ENCODE data around the gene ARMH1. TPM values are rescaled to one million over a fixed set of nuclear protein-coding genes. Genes with fewer than 3 reads are reported as not detected.
A peak's percentile ranks its signal among the peaks of the same experiment; 100 is the strongest.

The ARMH1 gene
- total and polyA plus RNA-seq, 7 experiments from 2014 or later, result 32.8 to 205 (median 71.8) TPM

- CTCF ChIA-PET, result interaction anchor here (1.3 to 2.3 kb wide), 2 partner anchors 21 to 418 kb away, joined by 3 to 19 read pairs; no protein-coding TSS in a partner anchor
- Histone ChIP-seq H3K27ac (ENCODE audit: low read depth, low read length) (peak overlapping the region; percentile 85), H3K36me3 (ENCODE audit: control insufficient read depth in 2 of 3, insufficient read depth in 3 of 3, low read length in 3 of 3) (peaks cover 0 to 46% (median 6%) of the 10 kb centered on the region in 3 experiments), H3K4me3 (ENCODE audit: low read length) (peak overlapping the region; percentile 70), H3K4me1 (ENCODE audit: control insufficient read depth in 2 of 2, insufficient read depth in 2 of 2, low read length in 2 of 2) (peaks cover 8 to 13% of the 10 kb centered on the region in 2 donors), H3K27me3 (ENCODE audit: control insufficient read depth in 2 of 2, insufficient read depth in 2 of 2, low read length in 2 of 2) (no peaks in the 10 kb centered on the region), H3K9me3 (ENCODE audit: control insufficient read depth in 2 of 3, low read length in 3 of 3) (no peaks in the 10 kb centered on the region)
- intact Hi-C loops (cut with micrococcal nuclease), result loop anchor here (1.0 to 10.0 kb wide), 11 partner anchors 20 to 1057 kb away; partner anchors contain the start of genes ARMH1 (in 2 of the 2), CCDC163 (in 2 of the 2), ERI3 (in 2 of the 2) and MMACHC (in 2 of the 2)
- ATAC-seq, result peak; percentile 87
- Mint-ChIP-seq H3K9me3 (peaks cover 0 to 9% (median 0%) of the 10 kb centered on the region in 11 donors), H3K36me3 (peaks cover 0 to 14% (median 7%) of the 10 kb centered on the region in 5 donors), H3K4me1 (peaks cover 26 to 50% (median 39%) of the 10 kb centered on the region in 7 donors), H3K4me3 (peak overlapping the region; percentile 69 to 95 (median 90)), H3K27ac (peak overlapping the region; percentile 46 to 99 (median 97)), H3K27me3 (no peaks in the 10 kb centered on the region)
- POLR2A ChIA-PET, result interaction anchor here (0.6 to 3.7 kb wide), 25 partner anchors 8 to 1055 kb away, joined by 3 to 24 read pairs (median 5); partner anchors contain the start of genes ARMH1, BTBD19, DMAP1 and GPBP1L1
- DNase-seq, result peak; percentile 80 to 92 (median 87)
Observed at GRCh38 chr1:44631647-44632539, 42.6 kb upstream of the ARMH1 start.

DNA sequence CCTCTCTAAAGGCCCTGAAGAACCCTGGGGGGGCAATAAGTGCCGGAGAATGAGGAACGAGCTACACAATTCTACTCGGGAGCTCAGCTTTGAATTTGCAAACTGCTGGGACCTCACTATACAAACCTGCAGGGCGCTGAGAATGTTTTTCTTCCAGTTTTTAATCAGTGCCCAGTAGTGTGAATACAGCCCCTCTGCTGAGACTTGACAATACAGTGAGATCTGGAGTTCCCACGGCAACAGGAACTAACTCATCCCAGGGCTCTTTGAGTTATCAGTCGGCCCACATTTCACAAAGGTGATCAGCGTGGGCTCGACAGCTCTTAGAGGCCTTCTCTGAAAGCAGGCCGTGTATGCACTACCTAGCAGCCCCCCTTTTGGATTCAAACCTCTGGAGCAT is 41.9 kb upstream of the ARMH1 start:
- no peak for ATAC-seq
- CTCF ChIA-PET, result interaction anchor here (2.3 kb wide), 1 partner anchor 20 kb away, joined by 19 read pairs; no protein-coding TSS in a partner anchor
- H3K4me1 Mint-ChIP-seq, result peaks cover 29 to 50% (median 39%) of the 10 kb centered on the region in 7 donors

GRCh38 chr1:44634606-44635189 is 39.8 kb upstream of the ARMH1 start:
- Histone ChIP-seq H3K9me3 (ENCODE audit: control insufficient read depth in 2 of 3, low read length in 3 of 3) (no peaks in the 10 kb centered on the region), H3K27ac (ENCODE audit: low read depth, low read length) (no peak overlapping the region), H3K4me3 (ENCODE audit: low read length) (no peak overlapping the region), H3K36me3 (ENCODE audit: control insufficient read depth in 2 of 3, insufficient read depth in 3 of 3, low read length in 3 of 3) (peaks cover 8 to 72% (median 19%) of the 10 kb centered on the region in 3 experiments), H3K27me3 (ENCODE audit: control insufficient read depth in 2 of 2, insufficient read depth in 2 of 2, low read length in 2 of 2) (no peaks in the 10 kb centered on the region), H3K4me1 (ENCODE audit: control insufficient read depth in 2 of 2, insufficient read depth in 2 of 2, low read length in 2 of 2) (peaks cover 8 to 13% of the 10 kb centered on the region in 2 donors)
- CTCF ChIA-PET, result interaction anchor here (2.3 kb wide), 1 partner anchor 18 kb away, joined by 19 read pairs; no protein-coding TSS in a partner anchor
- Mint-ChIP-seq H3K4me1 (peaks cover 31 to 60% (median 44%) of the 10 kb centered on the region in 7 donors), H3K9me3 (peaks cover 0 to 9% (median 0%) of the 10 kb centered on the region in 11 donors), H3K4me3 (peak overlapping the region in 6 of 10 donors; percentile 2 to 87 (median 63)), H3K27ac (peak overlapping the region in 7 of 9 donors; percentile 9 to 95 (median 73)), H3K27me3 (no peaks in the 10 kb centered on the region), H3K36me3 (peaks cover 6 to 25% (median 15%) of the 10 kb centered on the region in 5 donors)
- DNase-seq, result no peak
- POLR2A ChIA-PET, result interaction anchor here (1.1 to 1.2 kb wide), 2 partner anchors 17 to 18 kb away, joined by 3 to 5 read pairs; no protein-coding TSS in a partner anchor
- intact Hi-C loops (cut with micrococcal nuclease), result loop anchor here (5.0 to 10.0 kb wide), 4 partner anchors 420 to 948 kb away; partner anchors contain the start of genes CCDC163 (in 1 of the 2), DMAP1 (in 1 of the 2), IPO13 (in 1 of the 2) and MMACHC (in 1 of the 2)
- ATAC-seq, result no peak

More for the DNA sequence above, 41.9 kb upstream of the ARMH1 start:
- no peaks in the 10 kb centered on the region for H3K27me3 Mint-ChIP-seq
- H3K4me3 Mint-ChIP-seq, result peak overlapping the region; percentile 69 to 95 (median 88)
- peak overlapping the region; percentile 85 for H3K27ac ChIP-seq (ENCODE audit: low read depth, low read length)
- H3K4me1 ChIP-seq (ENCODE audit: control insufficient read depth in 2 of 2, insufficient read depth in 2 of 2, low read length in 2 of 2), result peaks cover 8 to 13% of the 10 kb centered on the region in 2 donors
- no peaks in the 10 kb centered on the region for H3K27me3 ChIP-seq (ENCODE audit: control insufficient read depth in 2 of 2, insufficient read depth in 2 of 2, low read length in 2 of 2)
- peaks cover 0 to 53% (median 11%) of the 10 kb centered on the region in 3 experiments for H3K36me3 ChIP-seq (ENCODE audit: control insufficient read depth in 2 of 3, insufficient read depth in 3 of 3, low read length in 3 of 3)
- no peak for DNase-seq
- H3K4me3 ChIP-seq (ENCODE audit: low read length), result peak overlapping the region; percentile 53
- peak overlapping the region; percentile 46 to 97 (median 95) for H3K27ac Mint-ChIP-seq
- no peaks in the 10 kb centered on the region for H3K9me3 ChIP-seq (ENCODE audit: control insufficient read depth in 2 of 3, low read length in 3 of 3)
- H3K9me3 Mint-ChIP-seq, result peaks cover 0 to 9% (median 0%) of the 10 kb centered on the region in 11 donors
- peaks cover 0 to 14% (median 9%) of the 10 kb centered on the region in 5 donors for H3K36me3 Mint-ChIP-seq
- POLR2A ChIA-PET, result interaction anchor here (0.7 to 3.7 kb wide), 16 partner anchors 8 to 1054 kb away, joined by 3 to 24 read pairs (median 7); partner anchors contain the start of genes ARMH1, GPBP1L1, HECTD3 and KDM4A
- intact Hi-C loops (cut with micrococcal nuclease), result loop anchor here (1.0 to 10.0 kb wide), 10 partner anchors 20 to 1056 kb away; partner anchors contain the start of genes CCDC163 (in 2 of the 2), MMACHC (in 2 of the 2), ARMH1 (in 1 of the 2) and DMAP1 (in 1 of the 2)

GRCh38 chr1:44635439-44635838 is 39.1 kb upstream of the ARMH1 start:
- Mint-ChIP-seq H3K4me3 (peak overlapping the region in 2 of 10 donors; percentile 11 to 56), H3K4me1 (peaks cover 29 to 57% (median 42%) of the 10 kb centered on the region in 7 donors), H3K27me3 (no peaks in the 10 kb centered on the region), H3K36me3 (peaks cover 6 to 25% (median 15%) of the 10 kb centered on the region in 5 donors), H3K27ac (peak overlapping the region in 3 of 9 donors; percentile 8 to 89 (median 43)), H3K9me3 (peaks cover 0 to 7% (median 0%) of the 10 kb centered on the region in 11 donors)
- peaks cover 8 to 78% (median 23%) of the 10 kb centered on the region in 3 experiments for H3K36me3 ChIP-seq (ENCODE audit: control insufficient read depth in 2 of 3, insufficient read depth in 3 of 3, low read length in 3 of 3)
- no peaks in the 10 kb centered on the region for H3K9me3 ChIP-seq (ENCODE audit: control insufficient read depth in 2 of 3, low read length in 3 of 3)
- no peak overlapping the region for H3K4me3 ChIP-seq (ENCODE audit: low read length)
- no peak overlapping the region for H3K27ac ChIP-seq (ENCODE audit: low read depth, low read length)
- CTCF ChIA-PET, result interaction anchor here (4.3 kb wide), 1 partner anchor 17 kb away, joined by 18 read pairs; no protein-coding TSS in a partner anchor
- H3K4me1 ChIP-seq (ENCODE audit: control insufficient read depth in 2 of 2, insufficient read depth in 2 of 2, low read length in 2 of 2), result peaks cover 8 to 13% of the 10 kb centered on the region in 2 donors
- no peak for ATAC-seq
- DNase-seq, result no peak
- intact Hi-C loops (cut with micrococcal nuclease), result loop anchor here (10.0 kb wide), 2 partner anchors 421 to 691 kb away; partner anchors contain the start of genes DMAP1 (in 1 of the 2) and IPO13 (in 1 of the 2)
- H3K27me3 ChIP-seq (ENCODE audit: control insufficient read depth in 2 of 2, insufficient read depth in 2 of 2, low read length in 2 of 2), result no peaks in the 10 kb centered on the region
- POLR2A ChIA-PET, result interaction anchor here (0.6 to 1.1 kb wide), 2 partner anchors 17 to 1277 kb away, joined by 3 read pairs; partner anchors contain the start of gene CDC20

GRCh38 chr1:44636083-44636687 is 38.3 kb upstream of the ARMH1 start:
- no peak overlapping the region for H3K4me3 Mint-ChIP-seq
- no peak overlapping the region for H3K27ac Mint-ChIP-seq
- H3K9me3 Mint-ChIP-seq, result peaks cover 0 to 2% (median 0%) of the 10 kb centered on the region in 11 donors
- no peak overlapping the region for H3K27ac ChIP-seq (ENCODE audit: low read depth, low read length)
- no peaks in the 10 kb centered on the region for H3K27me3 ChIP-seq (ENCODE audit: control insufficient read depth in 2 of 2, insufficient read depth in 2 of 2, low read length in 2 of 2)
- ChIA-PET CTCF (interaction anchor here (4.3 kb wide), 1 partner anchor 16 kb away, joined by 18 read pairs; no protein-coding TSS in a partner anchor), POLR2A (interaction anchor here (0.6 kb wide), 2 partner anchors 321 to 1278 kb away, joined by 3 read pairs; partner anchors contain the start of gene CDC20)
- intact Hi-C loops (cut with micrococcal nuclease), result loop anchor here (10.0 kb wide), 2 partner anchors 421 to 691 kb away; partner anchors contain the start of genes DMAP1 (in 1 of the 2) and IPO13 (in 1 of the 2)
- no peak overlapping the region for H3K4me3 ChIP-seq (ENCODE audit: low read length)
- H3K9me3 ChIP-seq (ENCODE audit: control insufficient read depth in 2 of 3, low read length in 3 of 3), result no peaks in the 10 kb centered on the region
- H3K4me1 Mint-ChIP-seq, result peaks cover 22 to 50% (median 36%) of the 10 kb centered on the region in 7 donors
- DNase-seq (no peak), ATAC-seq (no peak)
- no peaks in the 10 kb centered on the region for H3K27me3 Mint-ChIP-seq
- peaks cover 8 to 11% of the 10 kb centered on the region in 2 donors for H3K4me1 ChIP-seq (ENCODE audit: control insufficient read depth in 2 of 2, insufficient read depth in 2 of 2, low read length in 2 of 2)
- peaks cover 6 to 27% (median 12%) of the 10 kb centered on the region in 5 donors for H3K36me3 Mint-ChIP-seq
- H3K36me3 ChIP-seq (ENCODE audit: control insufficient read depth in 2 of 3, insufficient read depth in 3 of 3, low read length in 3 of 3), result peaks cover 8 to 85% (median 27%) of the 10 kb centered on the region in 3 experiments

Measured in naive thymus-derived CD4-positive, alpha-beta T cell (primary cell).